Measurements from ENCODE around the gene GRID2. TPM values are rescaled to one million over a fixed set of nuclear protein-coding genes. Genes with fewer than 3 reads are reported as not detected.

GRID2 gene
- total RNA-seq, 1 donor from 2014 or later, result 0.05 TPM

- DNase-seq (ENCODE audit: low spot score), result no peak
Measured at GRCh38 chr4:93066749-93067148, 763.0 kb downstream of the GRID2 start.

- DNase-seq (ENCODE audit: low spot score), result no peak
Measured at GRCh38 chr4:93072292-93072691, 768.5 kb downstream of the GRID2 start.

DNA sequence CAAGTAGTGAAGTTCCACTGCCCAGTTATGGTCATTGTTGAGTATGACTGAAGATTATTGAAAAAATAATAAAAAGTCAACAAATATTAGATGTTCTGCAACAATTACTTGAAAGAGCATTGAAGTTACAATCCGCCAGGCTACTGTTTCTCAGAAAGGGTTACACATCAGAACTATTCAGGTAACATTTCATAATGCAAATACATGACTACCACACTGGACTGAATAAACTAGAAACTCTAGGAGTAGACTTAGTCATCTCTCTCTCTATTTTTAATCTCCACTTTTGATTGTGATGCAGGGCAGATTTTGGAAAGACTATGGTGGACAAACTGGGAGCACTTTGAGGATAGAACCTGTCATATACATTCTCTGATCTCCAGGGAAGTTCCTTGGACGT is 776.5 kb downstream of the GRID2 start:
- no peak for DNase-seq (ENCODE audit: low spot score)

- DNase-seq (ENCODE audit: low spot score), result no peak
Measured at GRCh38 chr4:93084599-93085305, 781.0 kb downstream of the GRID2 start.

- no peak for DNase-seq (ENCODE audit: low spot score)
Measured at GRCh38 chr4:93086356-93086755, 782.6 kb downstream of the GRID2 start.

DNA sequence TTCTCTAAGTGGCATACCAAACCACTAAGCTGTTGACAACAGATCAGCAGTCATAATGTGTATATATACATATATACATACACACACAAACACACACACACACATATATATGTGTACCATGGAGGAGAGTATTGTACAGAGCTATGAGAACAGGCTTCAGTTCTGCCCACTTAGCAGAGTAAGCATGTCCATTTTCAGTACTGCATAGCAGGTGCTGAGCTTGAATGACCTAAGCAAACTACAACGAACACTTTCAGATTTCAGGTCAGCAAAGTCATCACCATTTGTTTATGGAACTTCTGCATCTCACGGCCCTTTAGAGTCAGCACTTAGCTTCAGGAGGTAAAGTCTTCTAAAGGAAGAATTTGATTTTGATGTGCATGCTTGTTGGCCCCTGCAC is 789.0 kb downstream of the GRID2 start:
- DNase-seq (ENCODE audit: low spot score), result no peak

- no peak for DNase-seq (ENCODE audit: low spot score)
Measured at GRCh38 chr4:93103042-93103441, 799.3 kb downstream of the GRID2 start.

DNA sequence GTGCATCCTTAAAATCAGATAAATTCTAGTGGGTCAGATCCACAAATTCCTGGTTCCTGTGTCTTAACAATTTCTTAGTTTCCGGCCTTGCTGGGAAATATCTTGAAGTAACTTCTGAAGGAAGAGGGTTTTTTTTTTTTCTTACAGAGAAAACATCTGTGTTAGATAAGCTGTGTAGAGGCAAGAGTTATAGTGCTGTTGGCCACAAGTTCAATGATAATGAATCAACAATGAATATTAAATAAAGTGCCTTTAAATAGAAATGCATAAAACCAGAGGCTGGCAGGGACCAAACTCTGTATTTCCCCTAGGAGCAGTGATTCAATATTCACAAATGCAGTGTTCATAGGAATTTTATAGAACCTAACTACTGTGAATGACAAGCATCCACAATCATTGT is 812.9 kb downstream of the GRID2 start:
- no peak for DNase-seq (ENCODE audit: low spot score)

- DNase-seq (ENCODE audit: low spot score), result no peak
Measured at GRCh38 chr4:93127489-93127888, 823.7 kb downstream of the GRID2 start.

DNA sequence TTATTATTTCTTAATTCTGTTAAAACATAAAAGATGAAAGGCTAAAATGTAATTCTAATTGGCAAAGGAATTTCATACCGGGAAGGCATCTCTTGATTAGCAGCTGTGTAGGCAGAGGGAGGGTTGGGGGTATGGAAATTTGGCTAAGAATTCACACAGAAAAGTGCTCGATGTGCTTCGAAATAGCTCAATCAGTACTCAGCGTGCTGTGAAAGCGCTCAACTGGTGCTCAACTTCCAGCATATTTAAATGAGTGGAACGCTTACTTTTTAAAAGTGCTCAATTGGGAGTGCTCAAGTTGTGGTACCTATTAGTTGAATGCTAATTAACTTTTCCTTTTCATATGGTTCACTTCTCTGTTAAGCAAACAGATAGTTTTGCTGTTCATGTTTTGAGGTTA is 828.9 kb downstream of the GRID2 start:
- DNase-seq (ENCODE audit: low spot score), result no peak

GRCh38 chr4:93139118-93139517 is 835.4 kb downstream of the GRID2 start:
- DNase-seq (ENCODE audit: low spot score), result no peak

GRCh38 chr4:93143902-93144301 is 840.1 kb downstream of the GRID2 start:
- DNase-seq (ENCODE audit: low spot score), result no peak

DNA sequence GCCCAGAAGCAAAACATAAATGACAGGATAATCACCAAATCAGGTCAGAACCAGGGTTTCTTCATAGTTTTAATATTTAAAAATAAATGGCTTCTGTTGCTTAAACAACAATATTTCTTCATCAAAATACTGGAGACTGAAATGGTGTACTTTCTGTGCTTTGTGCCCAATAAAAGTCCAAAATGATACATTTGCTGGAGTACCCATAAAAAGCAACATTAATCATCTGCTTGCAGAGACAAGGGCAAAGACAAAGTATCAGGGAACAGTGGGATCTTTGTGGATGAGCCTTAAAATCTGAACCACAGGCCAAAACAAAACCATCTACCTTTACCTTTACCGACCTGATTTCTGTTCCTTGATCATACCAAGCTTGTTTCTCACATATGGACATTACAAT is 840.9 kb downstream of the GRID2 start:
- no peak for DNase-seq (ENCODE audit: low spot score)

- DNase-seq (ENCODE audit: low spot score), result no peak
Measured at GRCh38 chr4:93147524-93148212, 843.9 kb downstream of the GRID2 start.

DNA sequence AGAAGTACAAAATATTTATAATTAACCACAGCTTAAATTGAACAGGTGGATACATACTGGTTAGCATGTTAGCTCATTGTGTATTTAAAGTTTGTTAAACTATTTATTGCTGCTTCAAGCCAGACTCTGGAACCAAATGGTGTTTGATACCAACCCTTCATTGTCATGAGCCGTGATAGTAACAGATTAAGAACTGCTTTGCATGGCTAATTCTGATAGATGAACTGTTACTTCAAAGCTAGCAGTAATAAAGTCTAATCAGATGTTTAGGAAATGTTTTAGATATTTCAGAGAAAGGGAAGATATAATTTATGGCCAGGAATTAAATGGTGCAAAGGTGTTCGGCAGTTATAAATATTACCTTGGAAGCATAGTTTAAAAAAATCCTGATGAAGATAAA is 848.7 kb downstream of the GRID2 start:
- DNase-seq (ENCODE audit: low spot score), result no peak

- no peak for DNase-seq (ENCODE audit: low spot score)
Measured at GRCh38 chr4:93157986-93158385, 854.2 kb downstream of the GRID2 start.

- no peak for DNase-seq (ENCODE audit: low spot score)
Measured at GRCh38 chr4:93168053-93168452, 864.3 kb downstream of the GRID2 start.

GRCh38 chr4:93169966-93170365 is 866.2 kb downstream of the GRID2 start:
- no peak for DNase-seq (ENCODE audit: low spot score)

DNA sequence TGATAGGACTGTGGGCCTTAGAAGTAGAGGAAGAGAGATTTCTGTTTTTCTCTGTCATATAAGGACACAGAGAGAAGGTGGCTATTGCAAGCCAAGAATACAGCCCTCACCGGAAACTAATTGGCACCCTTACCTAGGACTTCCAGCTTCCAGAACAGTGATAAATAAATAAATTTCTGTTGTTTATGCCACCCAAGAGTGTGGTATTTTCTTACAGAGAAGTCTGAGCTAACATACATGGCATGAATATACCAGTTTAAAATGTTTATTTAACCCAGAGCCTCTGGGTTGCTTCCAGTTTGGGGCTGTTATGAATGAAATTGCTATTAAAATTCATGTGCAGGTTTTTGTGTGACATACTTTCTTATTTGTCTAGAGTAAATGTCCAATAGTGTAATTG is 870.8 kb downstream of the GRID2 start:
- no peak for DNase-seq (ENCODE audit: low spot score)

DNA sequence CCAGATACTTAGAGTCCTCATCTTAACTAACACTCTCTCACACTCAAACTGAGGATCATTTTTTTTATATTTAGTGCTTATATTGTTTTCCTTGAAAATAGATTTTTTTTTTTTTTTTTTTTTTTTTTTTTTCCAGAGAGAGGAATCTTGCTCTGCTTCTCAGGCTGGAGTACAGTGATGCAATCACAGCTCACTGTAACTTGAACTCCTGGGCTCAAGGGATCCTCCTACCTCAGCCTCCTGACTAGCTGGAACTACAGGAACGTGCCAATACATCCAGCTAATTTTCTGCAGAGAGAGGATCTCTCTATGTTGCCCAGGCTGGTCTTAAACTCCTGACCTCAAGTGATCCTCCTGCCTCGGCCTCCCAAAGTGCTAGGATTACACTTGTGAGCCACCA is 874.5 kb downstream of the GRID2 start:
- no peak for DNase-seq (ENCODE audit: low spot score)

GRCh38 chr4:93179044-93179443 is 875.3 kb downstream of the GRID2 start:
- no peak for DNase-seq (ENCODE audit: low spot score)

DNA sequence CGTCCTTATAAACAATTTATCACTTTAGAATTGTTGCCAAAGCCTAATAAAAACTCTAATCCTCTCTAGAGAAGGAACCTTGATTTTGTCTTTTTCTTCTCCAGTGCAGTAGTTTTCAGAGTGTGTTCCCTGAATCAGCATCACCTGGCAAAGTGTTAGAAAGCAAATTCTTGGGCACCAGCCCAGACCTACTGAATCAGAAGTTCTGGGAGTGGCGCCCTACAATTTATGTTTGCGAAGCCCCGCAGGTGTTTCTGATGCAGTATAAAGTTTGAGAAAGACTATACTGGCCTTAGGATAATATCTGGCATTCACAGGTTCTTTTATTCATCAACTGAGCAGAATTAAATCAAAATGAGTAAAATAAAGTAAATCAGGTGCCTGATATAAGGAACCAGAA is 879.0 kb downstream of the GRID2 start:
- no peak for DNase-seq (ENCODE audit: low spot score)

GRCh38 chr4:93183576-93183975 is 879.8 kb downstream of the GRID2 start:
- DNase-seq (ENCODE audit: low spot score), result no peak

DNA sequence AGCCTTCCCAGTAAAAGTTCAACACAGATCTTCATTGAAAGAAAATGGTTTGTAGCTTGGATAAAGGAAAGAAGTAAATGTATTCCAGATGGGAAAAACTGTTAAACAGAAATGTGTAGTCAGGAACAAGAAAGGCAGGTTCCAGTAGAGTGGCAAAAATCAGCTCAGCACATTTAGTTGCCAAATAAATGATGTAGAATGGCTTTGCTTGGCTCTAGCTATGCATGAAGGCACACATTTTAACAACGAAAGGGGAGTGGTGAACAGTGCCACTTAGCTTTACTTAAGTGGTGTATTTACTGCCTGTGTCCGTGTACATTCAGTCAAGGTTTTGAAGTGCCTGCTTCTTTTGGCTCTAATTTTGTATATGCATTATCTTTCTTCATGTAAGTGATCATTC is 880.3 kb downstream of the GRID2 start:
- DNase-seq (ENCODE audit: low spot score), result no peak

Measured in ureter (tissue), 1 donor.